Right cardiac atrium (tissue), 5 donors: ENCODE measurements around the gene KRT14. TPM values are rescaled to one million over a fixed set of nuclear protein-coding genes. Genes with fewer than 3 reads are reported as not detected.
"Not testable (repeated sequence)": the region's sequence is repeated elsewhere in the genome, so short reads cannot be mapped to it uniquely, and the experiment has no call there.

Experiments used
- ATAC-seq, 2 donors: fragments of 200-7000 bp; cut with Tn5 transposase; one replicate each; pipeline versions ENCODE4 v1.8.0 to v1.9.1; 2020; ENCODE audit warnings: moderate library complexity in 2 of 2, mild to moderate bottlenecking in 1 of 2
- DNase-seq, 3 donors: peaks; one replicate each; pipeline ENCODE4 v3.0.0-alpha.2; 2020
- H3K27ac ChIP-seq: one replicate; pipeline ENCODE4 v1.5.1; 2013; ENCODE audit warnings: mild to moderate bottlenecking, low read length, control low read depth, moderate library complexity
- H3K27me3 ChIP-seq: one replicate; pipeline ENCODE4 v1.6.1; 2013; ENCODE audit not compliant: control insufficient read depth, insufficient read depth
- H3K4me1 ChIP-seq: one replicate; pipeline ENCODE4 v1.6.1; 2013; ENCODE audit warnings: low read length; ENCODE audit not compliant: control insufficient read depth, insufficient read depth
- H3K4me3 ChIP-seq: one replicate; pipeline ENCODE4 v1.5.1; 2013; ENCODE audit warnings: low read length, control low read depth
- H3K9me3 ChIP-seq: one replicate; pipeline ENCODE4 v1.6.1; 2013; ENCODE audit warnings: low read length; ENCODE audit not compliant: control insufficient read depth
- WGBS: extraction: QIAGEN DNeasy Blood & Tissue Kit; methylation state at CpG from one replicate; pipeline ENCODE4 v1.1.7; 2013; 5-methylcytosine and 5-hydroxymethylcytosine counted together
- intact Hi-C, 4 donors: fragments of 100-400 bp; cut with DNase I; formaldehyde crosslinking; loops; one replicate each; pipeline versions ENCODE4 v1.11.0 to v1.14.0; 2022 to 2023
- polyA plus RNA-seq: library from polyadenylated mRNA; stranded (reverse); fragments of 200-250 nt; gene quantifications from one replicate; pipeline ENCODE4 v1.2.3, GENCODE V29; 2013
- total RNA-seq, 4 donors: library from RNA; stranded (reverse); fragmentation: NEBNext Ultra II Directional; extraction: Animal tissue kit (Norgen Biotek cat#: 25700); gene quantifications; one replicate each; pipeline ENCODE4 v1.2.1, GENCODE V29; 2021
- donor health status: healthy with polysubstance abuse.
- donor health status: DM: no; HTN: yes; CAD: no.
- donor health status: DM: no; HTN: no; CAD: no.
- donor health status: DM: no; HTN: yes; CAD: no; lungs with severe emphysema.
- donor health status: DM: yes; HTN: yes; CAD: no.

Gene KRT14
- total and polyA plus RNA-seq, 5 donors, result 0.11 TPM; not detected in 4

GRCh38 chr17:41614767-41615166 lies 28.1 kb upstream of the KRT14 start:
- DNase-seq, ATAC-seq, intact Hi-C loops, H3K27me3 ChIP-seq, H3K27ac ChIP-seq, H3K9me3 ChIP-seq, H3K4me3 ChIP-seq, H3K4me1 ChIP-seq: not testable (repeated sequence)
- whole genome bisulfite sequencing, result 36% methylated on average over 9 of the region's 9 CpGs

- H3K27ac ChIP-seq, result no peak overlapping the region
- ATAC-seq, result no peak
- no peaks in the 10 kb centered on the region for H3K4me1 ChIP-seq
- H3K9me3 ChIP-seq, result no peaks in the 10 kb centered on the region
- no peak for DNase-seq
- WGBS, result 89% methylated on average over 5 of the region's 5 CpGs
- no peak overlapping the region for H3K4me3 ChIP-seq
- intact Hi-C loops, result no loop called here
- no peaks in the 10 kb centered on the region for H3K27me3 ChIP-seq
Observed at GRCh38 chr17:41614098-41614497, 27.4 kb upstream of the KRT14 start.

- intact Hi-C loops, result no loop called here
- DNase-seq (no peak), ATAC-seq (no peak)
- 90% methylated on average over 11 of the region's 11 CpGs for WGBS
- H3K4me3 ChIP-seq, result no peak overlapping the region
- no peaks in the 10 kb centered on the region for H3K27me3 ChIP-seq
- no peaks in the 10 kb centered on the region for H3K4me1 ChIP-seq
- H3K27ac ChIP-seq, result no peak overlapping the region
- no peaks in the 10 kb centered on the region for H3K9me3 ChIP-seq
Observed at GRCh38 chr17:41613277-41614082, 26.8 kb upstream of the KRT14 start.

GRCh38 chr17:41612376-41613160 lies 25.9 kb upstream of the KRT14 start, which contains the start of gene KRT16:
Gene KRT16, minus strand, starts transcription at chr17:41612767. Its CDS starts 79 bp downstream, at chr17:41612688.
- WGBS, result 75% methylated on average over 31 of the region's 31 CpGs
- H3K27me3 ChIP-seq, H3K4me3 ChIP-seq, H3K9me3 ChIP-seq, DNase-seq, intact Hi-C loops, H3K4me1 ChIP-seq, ATAC-seq, H3K27ac ChIP-seq: not testable (repeated sequence)

- Histone ChIP-seq H3K27ac (no peak overlapping the region), H3K4me3 (no peak overlapping the region), H3K4me1 (no peaks in the 10 kb centered on the region), H3K9me3 (peaks cover 4% of the 10 kb centered on the region), H3K27me3 (no peaks in the 10 kb centered on the region)
- no peak for ATAC-seq
- 89% methylated on average over 25 of the region's 25 CpGs for WGBS
- DNase-seq, result no peak
- intact Hi-C loops, result no loop called here
Observed at GRCh38 chr17:41610965-41611640, 24.4 kb upstream of the KRT14 start.

- 8% methylated on average over 10 of the region's 10 CpGs for WGBS
- H3K4me1 ChIP-seq, ATAC-seq, H3K27ac ChIP-seq, intact Hi-C loops, H3K27me3 ChIP-seq, H3K9me3 ChIP-seq, DNase-seq, H3K4me3 ChIP-seq: not testable (repeated sequence)
Observed at GRCh38 chr17:41610061-41610517, 23.4 kb upstream of the KRT14 start.

GRCh38 chr17:41606930-41607329 lies 20.2 kb upstream of the KRT14 start:
- H3K4me3 ChIP-seq, H3K27ac ChIP-seq, ATAC-seq, H3K4me1 ChIP-seq, H3K9me3 ChIP-seq, DNase-seq, H3K27me3 ChIP-seq, intact Hi-C loops: not testable (repeated sequence)
- WGBS, result 89% methylated on average over 4 of the region's 4 CpGs

- H3K27ac ChIP-seq, result no peak overlapping the region
- DNase-seq (no peak), ATAC-seq (no peak)
- peaks cover 4% of the 10 kb centered on the region for H3K9me3 ChIP-seq
- intact Hi-C loops, result no loop called here
- no peaks in the 10 kb centered on the region for H3K27me3 ChIP-seq
- WGBS, result 64% methylated on average over 2 of the region's 2 CpGs
- no peaks in the 10 kb centered on the region for H3K4me1 ChIP-seq
- H3K4me3 ChIP-seq, result no peak overlapping the region
Observed at GRCh38 chr17:41602524-41602923, 15.8 kb upstream of the KRT14 start.

GRCh38 chr17:41600318-41600717 lies 13.6 kb upstream of the KRT14 start:
- ATAC-seq (no peak), DNase-seq (no peak)
- WGBS, result 59% methylated on average over 4 of the region's 4 CpGs
- Histone ChIP-seq H3K9me3 (no peaks in the 10 kb centered on the region), H3K27ac (no peak overlapping the region), H3K4me3 (no peak overlapping the region), H3K27me3 (no peaks in the 10 kb centered on the region), H3K4me1 (no peaks in the 10 kb centered on the region)
- intact Hi-C loops, result no loop called here

- DNase-seq (no peak), ATAC-seq (no peak)
- Histone ChIP-seq H3K9me3 (no peaks in the 10 kb centered on the region), H3K4me1 (no peaks in the 10 kb centered on the region), H3K27ac (no peak overlapping the region), H3K27me3 (no peaks in the 10 kb centered on the region), H3K4me3 (no peak overlapping the region)
- 60% methylated on average over 1 of the region's 1 CpG for WGBS
- intact Hi-C loops, result no loop called here
Observed at GRCh38 chr17:41599680-41600079, 13.0 kb upstream of the KRT14 start.

GRCh38 chr17:41595585-41595984 lies 8.9 kb upstream of the KRT14 start:
- Histone ChIP-seq H3K9me3 (no peaks in the 10 kb centered on the region), H3K4me3 (no peak overlapping the region), H3K27ac (no peak overlapping the region), H3K27me3 (no peaks in the 10 kb centered on the region), H3K4me1 (no peaks in the 10 kb centered on the region)
- 76% methylated on average over 8 of the region's 8 CpGs for WGBS
- intact Hi-C loops, result no loop called here
- no peak for DNase-seq
- no peak for ATAC-seq
